Measurements from ENCODE around the gene GLT6D1. TPM values are rescaled to one million over a fixed set of nuclear protein-coding genes. Genes with fewer than 3 reads are reported as not detected.
"Not testable (repeated sequence)": the region's sequence is repeated elsewhere in the genome, so short reads cannot be mapped to it uniquely, and the experiment has no call there.

Gene GLT6D1
- total RNA-seq, 4 donors from 2014 or later: not detected

GRCh38 chr9:135647884-135648283 lies 8.5 kb upstream of the GLT6D1 start:
- ATAC-seq (ENCODE audit: low FRiP score) (no peak), DNase-seq (ENCODE audit: low spot score) (no peak)
- TF ChIP-seq CTCF (IDR thresholded peaks at IDR 0.05): no peak

GRCh38 chr9:135644631-135645218 lies 5.4 kb upstream of the GLT6D1 start:
- no peak for ATAC-seq (ENCODE audit: low FRiP score)
- no peak for TF ChIP-seq CTCF (IDR thresholded peaks at IDR 0.05)
- DNase-seq (ENCODE audit: low spot score): no peak

- DNase-seq (ENCODE audit: low spot score) (no peak), ATAC-seq (ENCODE audit: low FRiP score) (no peak)
- TF ChIP-seq CTCF (IDR thresholded peaks at IDR 0.05): no peak
These were observed 2.4 kb upstream of the GLT6D1 start for GRCh38 chr9:135641745-135642144.

DNA sequence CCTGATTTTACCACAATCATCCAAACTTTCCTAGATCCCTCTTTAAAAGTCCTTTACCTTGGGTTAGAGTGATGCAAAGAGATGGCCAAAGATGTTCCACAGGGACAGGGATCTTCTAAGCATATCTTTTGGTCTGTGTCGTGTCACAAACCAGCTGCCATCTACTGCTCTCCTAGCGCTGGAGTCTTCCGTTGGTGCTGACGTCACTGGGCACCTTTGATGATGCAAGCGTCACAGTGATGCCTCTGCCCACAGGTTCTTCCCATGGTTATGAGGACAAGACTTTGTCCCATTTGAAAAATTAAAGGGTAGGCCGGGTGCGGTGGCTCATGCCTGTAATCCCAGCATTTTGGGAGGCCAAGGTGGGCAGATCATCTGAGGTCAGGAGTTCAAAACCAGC lies 1.7 kb upstream of the GLT6D1 start:
- no peak for ATAC-seq (ENCODE audit: low FRiP score)
- TF ChIP-seq CTCF (IDR thresholded peaks at IDR 0.05): no peak
- DNase-seq (ENCODE audit: low spot score): no peak

DNA sequence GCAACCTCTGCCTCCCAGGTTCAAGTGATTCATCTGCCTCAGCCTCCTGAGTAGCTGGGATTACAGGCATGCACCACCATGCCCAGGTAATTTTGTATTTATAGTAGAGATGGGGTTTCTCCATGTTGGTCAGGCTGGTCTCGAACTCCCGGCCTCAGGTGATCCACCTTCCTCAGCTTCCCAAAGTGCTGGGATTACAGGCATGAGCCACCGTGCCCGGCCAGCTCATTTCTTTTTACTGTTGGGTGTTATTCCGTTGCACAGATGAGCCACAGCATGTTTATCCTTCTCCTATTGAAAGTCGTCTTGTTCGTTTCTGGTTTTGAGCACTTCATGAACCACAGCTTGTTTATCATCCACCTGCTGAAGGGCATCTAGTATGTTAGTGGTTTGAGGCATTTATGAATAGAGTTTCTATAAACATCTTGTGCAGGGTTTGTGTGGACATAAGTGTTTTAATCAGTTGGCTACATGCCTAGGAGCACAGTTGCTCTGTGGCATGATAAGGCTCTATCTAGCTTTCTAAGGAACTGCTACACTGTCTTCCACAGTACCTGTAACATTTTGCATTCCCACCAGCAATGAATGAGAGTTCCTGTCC lies 2.3 kb downstream of the GLT6D1 start:
- not testable (repeated sequence) for DNase-seq (ENCODE audit: low spot score); ATAC-seq (ENCODE audit: low FRiP score)

GRCh38 chr9:135632841-135633240 lies 6.5 kb downstream of the GLT6D1 start:
- no peak for TF ChIP-seq CTCF (IDR thresholded peaks at IDR 0.05)
- ATAC-seq (ENCODE audit: low FRiP score): no peak
- no peak for DNase-seq (ENCODE audit: low spot score)

DNA sequence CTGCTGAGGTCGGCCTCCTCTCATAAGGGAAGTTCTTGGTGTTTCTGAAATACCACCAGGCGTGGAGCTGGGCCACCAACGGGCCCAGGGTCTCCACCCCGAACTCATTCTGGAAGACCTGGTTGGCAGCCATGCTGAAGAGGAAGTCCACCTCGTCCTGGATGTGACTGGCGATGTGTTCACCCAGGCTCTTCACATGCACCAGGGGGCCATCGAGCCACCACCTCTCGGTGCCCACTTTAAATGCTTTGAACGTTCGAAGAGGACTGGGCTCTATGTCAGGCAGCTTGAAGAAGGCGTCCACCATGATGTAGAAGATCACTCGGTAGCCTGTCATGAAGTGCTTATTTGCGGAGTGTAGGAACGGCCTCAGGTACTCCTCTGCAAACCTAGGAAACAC lies 15.1 kb downstream of the GLT6D1 start:
- TF ChIP-seq CTCF (IDR thresholded peaks at IDR 0.05): no peak
- ATAC-seq (ENCODE audit: low FRiP score) (no peak), DNase-seq (ENCODE audit: low spot score) (no peak)
